Fibroblast of mammary gland (primary cell): Measurements from ENCODE around the gene INSIG2.
A peak's percentile ranks its signal among the peaks of the same experiment; 100 is the strongest.

Experiments
- DNase-seq: peaks from one replicate; pipeline ENCODE4 v3.0.0-alpha.2; 2010; ENCODE audit warnings: low read depth
- H3K4me3 ChIP-seq: 2 replicates; pipeline ENCODE4 v1.5.1; 2011; ENCODE audit warnings: low read depth, mild to moderate bottlenecking, low read length, moderate library complexity; ENCODE audit not compliant: control insufficient read depth
- CTCF ChIP-seq: conservative IDR thresholded peaks from 2 replicates; pipeline ENCODE4 v1.5.1; 2011; ENCODE audit warnings: low read depth, low read length, inconsistent platforms; ENCODE audit not compliant: control insufficient read depth, insufficient read depth

The INSIG2 gene

GRCh38 chr2:118106926-118107325 is 18.7 kb downstream of the INSIG2 start:
- DNase-seq, result no peak
- no peak overlapping the region for H3K4me3 ChIP-seq
- no peak for TF ChIP-seq CTCF

DNA sequence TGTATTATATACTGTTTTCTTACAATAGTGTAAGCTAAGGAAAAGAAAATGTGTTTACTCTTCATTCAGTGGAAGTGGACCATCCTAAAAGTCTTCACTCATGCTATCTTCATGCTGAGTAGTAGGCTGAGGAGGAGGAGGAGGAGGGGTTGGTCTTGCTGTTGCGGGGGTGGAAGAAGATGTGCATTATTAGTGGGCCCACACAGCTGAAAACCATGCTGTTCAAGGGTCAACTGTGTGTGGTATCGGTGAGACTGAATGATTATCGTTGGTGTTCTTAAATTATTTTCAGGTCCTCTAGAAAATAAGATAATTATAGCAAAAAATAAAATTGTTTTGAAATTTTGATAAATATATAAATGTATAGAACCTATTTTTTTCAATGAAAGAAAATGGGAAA is 22.0 kb downstream of the INSIG2 start:
- DNase-seq, result no peak
- TF ChIP-seq CTCF, result no peak
- no peak overlapping the region for H3K4me3 ChIP-seq

DNA sequence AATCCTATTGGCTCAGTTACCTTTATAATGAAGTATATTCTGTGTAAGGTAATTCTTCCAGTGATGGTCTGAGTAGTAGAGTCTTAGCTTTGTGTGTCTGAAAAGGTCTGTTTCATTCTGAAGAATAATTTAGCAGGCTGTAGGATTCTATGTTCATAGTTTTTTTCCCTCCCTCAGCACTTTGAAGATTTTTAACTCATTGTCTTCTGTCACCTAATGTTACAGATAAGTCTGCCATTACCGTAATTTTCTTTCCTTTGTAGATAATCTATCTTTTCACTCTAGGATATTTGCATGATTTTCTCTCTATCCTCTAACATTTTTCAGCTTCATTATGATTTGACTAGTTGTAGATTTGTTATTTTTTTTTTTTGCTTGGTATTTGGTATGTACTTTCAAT is 22.7 kb downstream of the INSIG2 start:
- no peak for DNase-seq
- TF ChIP-seq CTCF, result no peak
- no peak overlapping the region for H3K4me3 ChIP-seq

DNA sequence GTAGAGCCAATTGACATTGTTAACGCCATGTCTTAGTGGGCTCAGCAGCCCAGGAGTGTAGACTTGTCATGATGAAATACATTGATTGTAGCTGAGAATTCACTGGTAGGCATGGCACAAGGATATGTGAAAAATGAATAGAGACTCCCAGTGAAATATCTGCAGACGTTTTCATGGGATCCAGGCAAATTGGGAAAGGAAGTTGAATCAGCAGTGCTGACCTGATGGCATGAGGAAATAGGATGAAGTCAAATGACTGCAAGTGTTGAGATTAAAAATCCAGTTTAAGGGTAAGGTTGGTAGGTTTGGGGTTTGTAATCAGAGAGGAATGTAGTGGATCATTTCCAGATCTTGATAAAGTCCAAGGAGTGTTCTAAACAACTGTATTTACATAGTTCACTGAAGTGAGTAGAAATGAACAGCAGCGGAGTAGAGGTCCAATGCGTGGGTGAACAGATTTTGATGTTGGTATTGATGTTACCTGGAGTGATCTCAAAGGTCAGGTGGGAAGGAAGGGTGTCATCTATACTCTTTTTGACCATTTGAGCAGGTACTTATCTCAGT is 24.6 kb downstream of the INSIG2 start:
- no peak overlapping the region for H3K4me3 ChIP-seq
- no peak for TF ChIP-seq CTCF
- peak; percentile 73 for DNase-seq

- DNase-seq, result no peak
- no peak for TF ChIP-seq CTCF
- H3K4me3 ChIP-seq, result no peak overlapping the region
These were observed 26.6 kb downstream of the INSIG2 start for GRCh38 chr2:118114863-118115262.

- no peak for DNase-seq
- H3K4me3 ChIP-seq, result no peak overlapping the region
- no peak for TF ChIP-seq CTCF
These were observed 27.5 kb downstream of the INSIG2 start for GRCh38 chr2:118115761-118116160.

DNA sequence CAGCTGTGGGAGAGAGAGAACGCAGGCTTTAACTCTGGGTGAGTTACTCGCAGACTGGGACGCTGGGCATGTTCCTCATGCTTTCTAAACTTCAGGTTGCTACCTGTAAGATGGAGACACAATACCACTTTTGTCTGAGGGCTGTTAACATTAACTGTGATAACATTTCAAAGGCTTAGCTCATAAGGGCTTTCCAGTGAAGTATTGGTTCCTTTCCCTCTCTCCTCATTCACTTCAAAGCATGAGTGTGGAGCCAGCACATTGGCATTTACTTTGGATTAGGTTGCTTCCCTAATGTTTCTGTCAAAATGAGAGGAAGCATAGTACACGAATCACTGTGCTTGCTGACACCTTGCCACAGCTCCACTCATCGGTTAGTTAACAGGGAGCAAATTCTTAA is 30.2 kb downstream of the INSIG2 start:
- no peak for DNase-seq
- TF ChIP-seq CTCF, result no peak
- H3K4me3 ChIP-seq, result no peak overlapping the region
